ENCODE results near the gene OR6C2.

Gene OR6C2

DNA sequence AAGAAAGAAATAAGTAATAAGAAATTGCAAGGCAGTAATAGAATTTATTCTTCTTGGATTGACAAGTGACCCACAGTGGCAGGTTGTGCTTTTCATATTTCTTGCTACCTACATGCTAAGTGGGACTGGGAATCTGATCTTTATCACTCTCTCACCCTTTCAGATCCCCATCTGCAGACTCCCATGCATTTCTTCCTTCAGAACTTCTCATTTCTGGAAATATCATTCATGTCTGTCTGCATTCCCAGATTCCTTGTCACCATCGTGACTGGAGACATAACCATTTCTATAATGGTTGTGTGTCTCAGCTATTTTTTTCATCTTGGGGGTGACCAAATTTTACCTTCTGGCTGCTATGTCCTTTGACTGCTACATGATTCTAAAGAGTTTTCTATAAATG, 47.5 kb upstream of the OR6C2 start (continued):
- TF ChIP-seq ZEB2 (tag by site-specific recombination; IDR thresholded peaks at IDR 0.05): no peak
- TF ChIP-seq SP2 (tag by site-specific recombination; IDR thresholded peaks at IDR 0.05): no peak

DNA sequence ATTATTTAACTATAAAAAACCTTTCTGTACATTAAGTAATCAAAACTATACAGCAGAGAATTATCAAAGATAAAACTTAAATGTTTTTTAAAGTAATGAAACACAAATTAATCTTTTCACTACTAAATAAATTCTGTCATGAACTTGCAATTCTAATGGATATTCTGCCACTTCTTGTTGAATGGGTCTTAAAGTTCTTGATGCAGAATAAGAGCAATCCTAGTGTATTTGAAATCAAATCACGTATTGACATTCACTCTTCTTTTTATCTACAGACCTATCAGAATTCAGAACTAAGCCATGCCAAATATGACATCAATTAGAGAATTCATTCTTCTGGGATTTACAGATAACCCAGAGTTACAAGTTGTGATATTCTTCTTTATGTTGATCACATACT, 43.6 kb upstream of the OR6C2 start, which contains the start of gene OR6C65:
OR6C65 (plus strand) TSS at position 301 of the 400 bp plus-strand sequence; CDS start at position 301, 0 bp downstream.
- Histone ChIP-seq H3K4me1 (ENCODE audit: control insufficient read depth, insufficient read depth, low read length) (no peaks in the 10 kb centered on the region), H3K27ac (ENCODE audit: extremely low read depth, low read depth, low read length) (no peak within 1 kb of the TSS), H3K36me3 (ENCODE audit: control insufficient read depth in 2 of 2, insufficient read depth in 1 of 2, low read length in 2 of 2) (no peaks in the 10 kb centered on the region), H3K9me3 (ENCODE audit: control insufficient read depth, insufficient read depth, low read depth, low read length) (no peaks in the 10 kb centered on the region), H3K4me3 (ENCODE audit: low read depth, low read length) (no peak within 1 kb of the TSS)
- CTCF ChIA-PET: no interaction called here
- no peak for TF ChIP-seq HOXC10 (CRISPR knock-in tag; IDR thresholded peaks at IDR 0.05)
- TF ChIP-seq ZNF843 (tag by site-specific recombination; IDR thresholded peaks at IDR 0.05): no peak
- no peak for TF ChIP-seq ZBTB6 (tag by site-specific recombination; IDR thresholded peaks at IDR 0.05)
- TF ChIP-seq ZNF214 (tag by site-specific recombination; IDR thresholded peaks at IDR 0.05; ENCODE audit: borderline replicate concordance): no peak
- no peak for TF ChIP-seq ZNF169 (tag by site-specific recombination; IDR thresholded peaks at IDR 0.05)
- TF ChIP-seq ZNF76 (tag by site-specific recombination; IDR thresholded peaks at IDR 0.05; ENCODE audit: borderline replicate concordance, low read depth): no peak
- TF ChIP-seq ZSCAN30 (tag by site-specific recombination; IDR thresholded peaks at IDR 0.05): no peak
- no peak for TF ChIP-seq GLI2 (tag by site-specific recombination; IDR thresholded peaks at IDR 0.05; ENCODE audit: borderline replicate concordance, low read depth)
- no peak for TF ChIP-seq ZNF624 (tag by site-specific recombination; IDR thresholded peaks at IDR 0.05)
- TF ChIP-seq, protein P1, sequence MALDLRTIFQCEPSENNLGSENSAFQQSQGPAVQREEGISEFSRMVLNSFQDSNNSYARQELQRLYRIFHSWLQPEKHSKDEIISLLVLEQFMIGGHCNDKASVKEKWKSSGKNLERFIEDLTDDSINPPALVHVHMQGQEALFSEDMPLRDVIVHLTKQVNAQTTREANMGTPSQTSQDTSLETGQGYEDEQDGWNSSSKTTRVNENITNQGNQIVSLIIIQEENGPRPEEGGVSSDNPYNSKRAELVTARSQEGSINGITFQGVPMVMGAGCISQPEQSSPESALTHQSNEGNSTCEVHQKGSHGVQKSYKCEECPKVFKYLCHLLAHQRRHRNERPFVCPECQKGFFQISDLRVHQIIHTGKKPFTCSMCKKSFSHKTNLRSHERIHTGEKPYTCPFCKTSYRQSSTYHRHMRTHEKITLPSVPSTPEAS (tag by site-specific recombination; IDR thresholded peaks at IDR 0.05): no peak
- TF ChIP-seq ZNF621 (tag by site-specific recombination; IDR thresholded peaks at IDR 0.05): no peak
- no peak for TF ChIP-seq ZNF114 (tag by site-specific recombination; IDR thresholded peaks at IDR 0.05)
- no peak for TF ChIP-seq ZNF664 (tag by site-specific recombination; IDR thresholded peaks at IDR 0.05)
- no peak for TF ChIP-seq ZNF391 (tag by site-specific recombination; IDR thresholded peaks at IDR 0.05; ENCODE audit: borderline replicate concordance, low read depth)
- no peak for TF ChIP-seq ZNF211 (tag by site-specific recombination; IDR thresholded peaks at IDR 0.05; ENCODE audit: low read depth)
- no peak for TF ChIP-seq ZNF24 (tag by site-specific recombination; IDR thresholded peaks at IDR 0.05)
- no peak for TF ChIP-seq HIC1 (tag by site-specific recombination; IDR thresholded peaks at IDR 0.05)
- TF ChIP-seq ZNF292 (tag by site-specific recombination; IDR thresholded peaks at IDR 0.05; ENCODE audit: borderline replicate concordance, low read depth): no peak
- TF ChIP-seq ZNF830 (tag by site-specific recombination; IDR thresholded peaks at IDR 0.05; ENCODE audit: low read depth): no peak
- TF ChIP-seq ZNF221 (tag by site-specific recombination; IDR thresholded peaks at IDR 0.05; ENCODE audit: borderline replicate concordance): no peak
- POLR2A ChIA-PET: no interaction called here

Data from HEK293 (cell line).